ENCODE data around the gene B9D1. TPM values are rescaled to one million over a fixed set of nuclear protein-coding genes. Genes with fewer than 3 reads are reported as not detected.

B9D1 gene
- total and polyA plus RNA-seq, 9 of the 15 experiments (the other 6 are each of a cell fraction or from before 2014, with no cell fraction given) = 8.9 to 28.0 (median 17.9) TPM

- TF ChIP-seq ZNF146 (CRISPR knock-in tag; IDR thresholded peaks at IDR 0.05; ENCODE audit: unreplicated experiment) (no peak), RBM15 (IDR thresholded peaks at IDR 0.05; ENCODE audit: insufficient read depth, low read length) (no peak), SMARCE1 (IDR thresholded peaks at IDR 0.05) (no peak)
Measured at GRCh38 chr17:19310151-19310550, 52.4 kb downstream of the B9D1 start (continued).

GRCh38 chr17:19309701-19310100 lies 52.8 kb downstream of the B9D1 start:
- peaks cover 2% of the 10 kb centered on the region; the same call in 1 of the 3 replicates for H3K79me2 ChIP-seq (ENCODE audit: control insufficient read depth, insufficient read depth, low read length)
- H3K4me2 ChIP-seq (ENCODE audit: insufficient read depth, low read length) = no peak overlapping the region
- intact Hi-C loops (cut with micrococcal nuclease) = no loop called here
- ATAC-seq (no peak), DNase-seq (ENCODE audit: extremely low read depth in 1 of 4, low spot score in 3 of 4) (no peak), FAIRE-seq (no peak)
- no peak overlapping the region for H2AFZ ChIP-seq (ENCODE audit: low read depth, low read length)
- no peak overlapping the region for H3K4me3 ChIP-seq
- H3K27me3 ChIP-seq (ENCODE audit: control insufficient read depth in 2 of 2, insufficient read depth in 2 of 2, low read length in 2 of 2) = no peaks in the 10 kb centered on the region
- H3K27ac ChIP-seq (ENCODE audit: extremely low read depth, low read depth, low read length) = no peak overlapping the region
- no peak overlapping the region for H3K9ac ChIP-seq (ENCODE audit: insufficient read depth in 1 of 2, low read depth in 2 of 2, low read length in 2 of 2)
- ChIA-PET CTCF (ENCODE audit: low intra/inter-chr PET ratio) (no interaction called here), POLR2A (no interaction called here)
- H4K20me1 ChIP-seq (replicated peaks; ENCODE audit: control insufficient read depth, insufficient read depth, low read length) = no peaks in the 10 kb centered on the region
- 91% methylated on average over 5 of the region's 5 CpGs for WGBS (ENCODE audit: insufficient coverage, low coverage, missing lambda C conversion rate)
- TF ChIP-seq STAG1 (CRISPR knock-in tag; IDR thresholded peaks at IDR 0.05; ENCODE audit: borderline replicate concordance) = no peak
- no peak for TF ChIP-seq DACH1 (IDR thresholded peaks at IDR 0.05; ENCODE audit: partially characterized antibody)
- no peak for TF ChIP-seq ARID4B (CRISPR knock-in tag; IDR thresholded peaks at IDR 0.05)
- TF ChIP-seq MLLT1 (IDR thresholded peaks at IDR 0.05) = no peak
- no peak for TF ChIP-seq MTA3 (IDR thresholded peaks at IDR 0.05; ENCODE audit: borderline replicate concordance)
- no peak for TF ChIP-seq DPF2 (IDR thresholded peaks at IDR 0.05)
- TF ChIP-seq SMARCE1 (IDR thresholded peaks at IDR 0.05) = no peak
- no peak for TF ChIP-seq ZNF586 (CRISPR knock-in tag; conservative IDR thresholded peaks at IDR 0.05)
- TF ChIP-seq KDM1A (IDR thresholded peaks at IDR 0.05) = no peak
- no peak for TF ChIP-seq PTTG1 (tag; IDR thresholded peaks at IDR 0.05; ENCODE audit: low read depth)
- no peak for TF ChIP-seq KAT8 (IDR thresholded peaks at IDR 0.05; ENCODE audit: low read depth)
- TF ChIP-seq THAP7 (CRISPR knock-in tag; IDR thresholded peaks at IDR 0.05) = no peak
- no peak for TF ChIP-seq CREM (IDR thresholded peaks at IDR 0.05; ENCODE audit: low read depth)
- peaks cover 16% of the 10 kb centered on the region; the same call in 2 of the 3 replicates for H3K36me3 ChIP-seq (ENCODE audit: control insufficient read depth, insufficient read depth, low read length)
- BruUV-seq (replicated peaks) = no TSS peak
- peaks cover under 1% of the 10 kb centered on the region for H3K9me1 ChIP-seq (ENCODE audit: control insufficient read depth, insufficient read depth, low read length)
- in situ Hi-C loops (cut with MboI) = no loop called here
- no peaks in the 10 kb centered on the region for H3K9me3 ChIP-seq (replicated peaks; ENCODE audit: control insufficient read depth, insufficient read depth, low read depth, low read length)
- peaks cover 13 to 22% of the 10 kb centered on the region in 2 experiments for H3K4me1 ChIP-seq (replicated peaks in 1 of 2; ENCODE audit: control insufficient read depth in 2 of 2, insufficient read depth in 2 of 2, low read length in 2 of 2)

Data from K562 (cell line).